ENCODE data around the gene HEPACAM.

DNA sequence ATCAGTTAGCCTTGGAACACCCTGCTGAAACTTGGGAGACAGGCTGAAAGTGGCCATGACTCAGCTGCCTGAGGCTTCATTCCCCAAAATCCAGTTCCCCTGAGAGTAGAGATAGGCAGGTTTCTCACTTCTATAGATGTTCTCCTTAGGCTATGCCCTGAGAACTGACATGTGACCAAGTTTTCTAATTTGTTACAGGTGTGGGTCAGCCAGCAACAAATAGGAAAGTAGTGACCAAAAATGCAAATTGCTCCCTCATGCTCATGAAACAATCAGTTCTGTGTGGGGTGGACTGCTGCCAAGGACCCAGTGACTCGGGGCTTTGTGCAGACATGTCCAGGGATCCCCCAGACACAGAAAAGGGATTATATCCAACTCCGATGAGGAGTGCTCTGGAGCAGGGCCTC lies 10.9 kb upstream of the HEPACAM start:
- TF ChIP-seq, protein P1, sequence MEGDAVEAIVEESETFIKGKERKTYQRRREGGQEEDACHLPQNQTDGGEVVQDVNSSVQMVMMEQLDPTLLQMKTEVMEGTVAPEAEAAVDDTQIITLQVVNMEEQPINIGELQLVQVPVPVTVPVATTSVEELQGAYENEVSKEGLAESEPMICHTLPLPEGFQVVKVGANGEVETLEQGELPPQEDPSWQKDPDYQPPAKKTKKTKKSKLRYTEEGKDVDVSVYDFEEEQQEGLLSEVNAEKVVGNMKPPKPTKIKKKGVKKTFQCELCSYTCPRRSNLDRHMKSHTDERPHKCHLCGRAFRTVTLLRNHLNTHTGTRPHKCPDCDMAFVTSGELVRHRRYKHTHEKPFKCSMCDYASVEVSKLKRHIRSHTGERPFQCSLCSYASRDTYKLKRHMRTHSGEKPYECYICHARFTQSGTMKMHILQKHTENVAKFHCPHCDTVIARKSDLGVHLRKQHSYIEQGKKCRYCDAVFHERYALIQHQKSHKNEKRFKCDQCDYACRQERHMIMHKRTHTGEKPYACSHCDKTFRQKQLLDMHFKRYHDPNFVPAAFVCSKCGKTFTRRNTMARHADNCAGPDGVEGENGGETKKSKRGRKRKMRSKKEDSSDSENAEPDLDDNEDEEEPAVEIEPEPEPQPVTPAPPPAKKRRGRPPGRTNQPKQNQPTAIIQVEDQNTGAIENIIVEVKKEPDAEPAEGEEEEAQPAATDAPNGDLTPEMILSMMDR (IDR thresholded peaks at IDR 0.05), result no peak
- no peak for TF ChIP-seq SMC3 (IDR thresholded peaks at IDR 0.05)
- no peak for TF ChIP-seq CHD2 (IDR thresholded peaks at IDR 0.05; ENCODE audit: low read length, partially characterized antibody)
- TF ChIP-seq POLR2A (IDR thresholded peaks at IDR 0.05; ENCODE audit: low read length), result no peak
- no peak for TF ChIP-seq NPAS2 (CRISPR knock-in tag; IDR thresholded peaks at IDR 0.05; ENCODE audit: borderline replicate concordance)
- no peak for TF ChIP-seq MAZ (IDR thresholded peaks at IDR 0.05; ENCODE audit: borderline replicate concordance, low read depth, low read length)
- TF ChIP-seq, protein P2, sequence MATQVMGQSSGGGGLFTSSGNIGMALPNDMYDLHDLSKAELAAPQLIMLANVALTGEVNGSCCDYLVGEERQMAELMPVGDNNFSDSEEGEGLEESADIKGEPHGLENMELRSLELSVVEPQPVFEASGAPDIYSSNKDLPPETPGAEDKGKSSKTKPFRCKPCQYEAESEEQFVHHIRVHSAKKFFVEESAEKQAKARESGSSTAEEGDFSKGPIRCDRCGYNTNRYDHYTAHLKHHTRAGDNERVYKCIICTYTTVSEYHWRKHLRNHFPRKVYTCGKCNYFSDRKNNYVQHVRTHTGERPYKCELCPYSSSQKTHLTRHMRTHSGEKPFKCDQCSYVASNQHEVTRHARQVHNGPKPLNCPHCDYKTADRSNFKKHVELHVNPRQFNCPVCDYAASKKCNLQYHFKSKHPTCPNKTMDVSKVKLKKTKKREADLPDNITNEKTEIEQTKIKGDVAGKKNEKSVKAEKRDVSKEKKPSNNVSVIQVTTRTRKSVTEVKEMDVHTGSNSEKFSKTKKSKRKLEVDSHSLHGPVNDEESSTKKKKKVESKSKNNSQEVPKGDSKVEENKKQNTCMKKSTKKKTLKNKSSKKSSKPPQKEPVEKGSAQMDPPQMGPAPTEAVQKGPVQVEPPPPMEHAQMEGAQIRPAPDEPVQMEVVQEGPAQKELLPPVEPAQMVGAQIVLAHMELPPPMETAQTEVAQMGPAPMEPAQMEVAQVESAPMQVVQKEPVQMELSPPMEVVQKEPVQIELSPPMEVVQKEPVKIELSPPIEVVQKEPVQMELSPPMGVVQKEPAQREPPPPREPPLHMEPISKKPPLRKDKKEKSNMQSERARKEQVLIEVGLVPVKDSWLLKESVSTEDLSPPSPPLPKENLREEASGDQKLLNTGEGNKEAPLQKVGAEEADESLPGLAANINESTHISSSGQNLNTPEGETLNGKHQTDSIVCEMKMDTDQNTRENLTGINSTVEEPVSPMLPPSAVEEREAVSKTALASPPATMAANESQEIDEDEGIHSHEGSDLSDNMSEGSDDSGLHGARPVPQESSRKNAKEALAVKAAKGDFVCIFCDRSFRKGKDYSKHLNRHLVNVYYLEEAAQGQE (IDR thresholded peaks at IDR 0.05), result no peak

All from A549 (cell line).